Hepatocyte (in vitro differentiated cells): ENCODE measurements around the gene ZNF148.

ENCODE experiments used
- EZH2 ChIP-seq: fragments of 200-600 bp; sonication (generic); IDR thresholded peaks from 2 replicates; pipeline ENCODE4 v1.6.1; 2016; ENCODE audit warnings: antibody characterized with exemption, mild to moderate bottlenecking, borderline replicate concordance
- TF ChIP-seq, protein P1 (sequence below): fragments of 200-600 bp; sonication (generic); IDR thresholded peaks from 2 replicates; pipeline ENCODE4 v1.5.1; 2016; ENCODE audit warnings: antibody characterized with exemption, mild to moderate bottlenecking; ENCODE audit not compliant: poor library complexity

DNA sequence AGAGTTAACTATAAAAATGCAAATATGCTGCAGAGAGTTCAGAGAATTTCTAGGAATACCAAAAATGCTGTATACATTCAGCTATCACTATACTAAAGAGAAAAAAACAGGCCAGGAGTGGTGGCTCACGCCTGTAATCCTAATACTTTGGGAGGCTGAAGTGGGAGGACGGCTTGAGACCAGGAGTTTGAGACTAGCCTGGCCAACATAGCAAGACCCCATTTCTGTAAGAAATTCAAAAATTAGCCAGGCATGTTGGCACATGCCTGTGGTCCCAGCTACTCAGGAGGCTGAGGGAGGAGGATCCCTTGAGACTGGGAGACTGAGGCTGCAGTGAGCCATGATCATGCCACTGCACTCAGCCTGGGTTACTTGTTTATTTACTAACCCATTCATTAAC is 87.9 kb downstream of the ZNF148 start:
- TF ChIP-seq, protein P1, sequence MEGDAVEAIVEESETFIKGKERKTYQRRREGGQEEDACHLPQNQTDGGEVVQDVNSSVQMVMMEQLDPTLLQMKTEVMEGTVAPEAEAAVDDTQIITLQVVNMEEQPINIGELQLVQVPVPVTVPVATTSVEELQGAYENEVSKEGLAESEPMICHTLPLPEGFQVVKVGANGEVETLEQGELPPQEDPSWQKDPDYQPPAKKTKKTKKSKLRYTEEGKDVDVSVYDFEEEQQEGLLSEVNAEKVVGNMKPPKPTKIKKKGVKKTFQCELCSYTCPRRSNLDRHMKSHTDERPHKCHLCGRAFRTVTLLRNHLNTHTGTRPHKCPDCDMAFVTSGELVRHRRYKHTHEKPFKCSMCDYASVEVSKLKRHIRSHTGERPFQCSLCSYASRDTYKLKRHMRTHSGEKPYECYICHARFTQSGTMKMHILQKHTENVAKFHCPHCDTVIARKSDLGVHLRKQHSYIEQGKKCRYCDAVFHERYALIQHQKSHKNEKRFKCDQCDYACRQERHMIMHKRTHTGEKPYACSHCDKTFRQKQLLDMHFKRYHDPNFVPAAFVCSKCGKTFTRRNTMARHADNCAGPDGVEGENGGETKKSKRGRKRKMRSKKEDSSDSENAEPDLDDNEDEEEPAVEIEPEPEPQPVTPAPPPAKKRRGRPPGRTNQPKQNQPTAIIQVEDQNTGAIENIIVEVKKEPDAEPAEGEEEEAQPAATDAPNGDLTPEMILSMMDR = no peak
- TF ChIP-seq EZH2 = no peak
